ENCODE data around the gene MACO1. TPM values are rescaled to one million over a fixed set of nuclear protein-coding genes. Genes with fewer than 3 reads are reported as not detected.

Gene MACO1
- total and polyA plus RNA-seq, 2 of the 13 experiments (the other 11 are each of a cell fraction or from before 2014, with no cell fraction given), result 9.7 to 17.0 TPM

- TF ChIP-seq ZBTB46 (CRISPR knock-in tag; IDR thresholded peaks at IDR 0.05; ENCODE audit: borderline replicate concordance), result no peak
- TF ChIP-seq ZBTB25 (CRISPR knock-in tag; IDR thresholded peaks at IDR 0.05), result no peak
- no peak for TF ChIP-seq ZNF564 (CRISPR knock-in tag; IDR thresholded peaks at IDR 0.05)
- no peak for TF ChIP-seq CHCHD3 (CRISPR knock-in tag; IDR thresholded peaks at IDR 0.05)
- no peak for TF ChIP-seq FOXP1 (IDR thresholded peaks at IDR 0.05)
- TF ChIP-seq FOXP1 (CRISPR knock-in tag; IDR thresholded peaks at IDR 0.05), result peak; percentile 23; the same call in 1 of the 2 replicates
- TF ChIP-seq MIXL1 (CRISPR knock-in tag; IDR thresholded peaks at IDR 0.05), result peak; percentile 49; the same call in 1 of the 2 replicates
- no peak for TF ChIP-seq ZNF737 (CRISPR knock-in tag; IDR thresholded peaks at IDR 0.05; ENCODE audit: borderline replicate concordance)
- no peak for TF ChIP-seq TCF7L2 (IDR thresholded peaks at IDR 0.05; ENCODE audit: low read depth, low read length)
- no peak for TF ChIP-seq SPEN (CRISPR knock-in tag; IDR thresholded peaks at IDR 0.05; ENCODE audit: low read depth)
- no peak for TF ChIP-seq HMG20B (CRISPR knock-in tag; conservative IDR thresholded peaks at IDR 0.05)
- no peak for TF ChIP-seq KDM1A (CRISPR knock-in tag; IDR thresholded peaks at IDR 0.05)
- no peak for TF ChIP-seq ZNF709 (CRISPR knock-in tag; IDR thresholded peaks at IDR 0.05)
- 0 out of 2 replicates have a peak, but pooled peaks have one; percentile 48 for TF ChIP-seq ZNF3 (CRISPR knock-in tag; IDR thresholded peaks at IDR 0.05)
- TF ChIP-seq SKI (IDR thresholded peaks at IDR 0.05; ENCODE audit: partially characterized antibody), result peak; percentile 41
- no peak for TF ChIP-seq TCF12 (IDR thresholded peaks at IDR 0.05)
- TF ChIP-seq TCF12 (CRISPR knock-in tag; IDR thresholded peaks at IDR 0.05), result no peak
- peak; percentile 17; the same call in 1 of the 2 replicates for TF ChIP-seq ZNF331 (CRISPR knock-in tag; IDR thresholded peaks at IDR 0.05)
- no peak for TF ChIP-seq DMAP1 (CRISPR knock-in tag; IDR thresholded peaks at IDR 0.05)
- no peak for TF ChIP-seq ZNF143 (CRISPR knock-in tag; IDR thresholded peaks at IDR 0.05)
- TF ChIP-seq SMAD3 (CRISPR knock-in tag; IDR thresholded peaks at IDR 0.05), result no peak
- no peak for TF ChIP-seq ZBTB3 (CRISPR knock-in tag; IDR thresholded peaks at IDR 0.05; ENCODE audit: borderline replicate concordance, low read depth)
- TF ChIP-seq ZNF83 (CRISPR knock-in tag; IDR thresholded peaks at IDR 0.05; ENCODE audit: borderline replicate concordance), result no peak
- no peak for TF ChIP-seq NFATC3 (CRISPR knock-in tag; IDR thresholded peaks at IDR 0.05)
- TF ChIP-seq ZNF253 (CRISPR knock-in tag; IDR thresholded peaks at IDR 0.05; ENCODE audit: borderline replicate concordance), result no peak
- no peak for TF ChIP-seq TP53 (CRISPR knock-in tag; conservative IDR thresholded peaks at IDR 0.05)
- no peak for TF ChIP-seq ZNF720 (CRISPR knock-in tag; IDR thresholded peaks at IDR 0.05)
- no peak for TF ChIP-seq BCLAF1 (IDR thresholded peaks at IDR 0.05)
- no peak for TF ChIP-seq ZMYM3 (CRISPR knock-in tag; IDR thresholded peaks at IDR 0.05)
Measured at GRCh38 chr1:25501235-25502058, 70.8 kb downstream of the MACO1 start (continued).

All from HepG2 (cell line).